Measurements from ENCODE around the gene HOXA2.

HOXA2 gene

DNA sequence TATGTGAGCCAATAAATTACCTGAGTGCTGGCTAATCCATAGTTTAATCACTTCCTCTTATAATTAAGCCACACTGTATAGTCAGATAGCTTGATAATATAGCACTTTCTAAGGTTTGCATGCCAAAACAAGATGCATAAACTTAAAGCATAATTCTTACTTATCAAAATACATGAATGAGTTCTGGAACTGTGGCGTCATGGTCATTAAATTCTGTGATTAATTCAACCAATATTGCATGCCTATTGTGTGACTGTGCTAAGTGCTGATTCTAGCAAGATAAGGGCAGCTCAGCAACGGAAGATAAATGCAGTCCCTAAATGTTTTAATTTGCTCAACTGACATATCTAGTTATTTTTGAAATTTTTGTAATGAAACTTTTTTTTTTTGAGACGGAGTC lies 36.3 kb downstream of the HOXA2 start:
- Histone ChIP-seq H3K4me2 (ENCODE audit: low read length) (no peak overlapping the region), H3K4me3 (ENCODE audit: low read length) (no peak overlapping the region), H3K9ac (ENCODE audit: low read length) (no peak overlapping the region), H3K27ac (ENCODE audit: low read length) (no peak overlapping the region), H4K20me1 (ENCODE audit: insufficient read depth, low read length) (no peaks in the 10 kb centered on the region), H3K4me1 (ENCODE audit: low read length) (no peaks in the 10 kb centered on the region), H3K9me3 (ENCODE audit: insufficient read depth, low read length) (no peaks in the 10 kb centered on the region), H3K36me3 (replicated peaks; ENCODE audit: low read depth, low read length) (no peaks in the 10 kb centered on the region), H3K79me2 (ENCODE audit: low read length) (no peaks in the 10 kb centered on the region), H3K27me3 (ENCODE audit: low read depth, low read length) (no peaks in the 10 kb centered on the region), H2AFZ (ENCODE audit: low read depth, low read length) (no peak overlapping the region)
- TF ChIP-seq, protein P1, sequence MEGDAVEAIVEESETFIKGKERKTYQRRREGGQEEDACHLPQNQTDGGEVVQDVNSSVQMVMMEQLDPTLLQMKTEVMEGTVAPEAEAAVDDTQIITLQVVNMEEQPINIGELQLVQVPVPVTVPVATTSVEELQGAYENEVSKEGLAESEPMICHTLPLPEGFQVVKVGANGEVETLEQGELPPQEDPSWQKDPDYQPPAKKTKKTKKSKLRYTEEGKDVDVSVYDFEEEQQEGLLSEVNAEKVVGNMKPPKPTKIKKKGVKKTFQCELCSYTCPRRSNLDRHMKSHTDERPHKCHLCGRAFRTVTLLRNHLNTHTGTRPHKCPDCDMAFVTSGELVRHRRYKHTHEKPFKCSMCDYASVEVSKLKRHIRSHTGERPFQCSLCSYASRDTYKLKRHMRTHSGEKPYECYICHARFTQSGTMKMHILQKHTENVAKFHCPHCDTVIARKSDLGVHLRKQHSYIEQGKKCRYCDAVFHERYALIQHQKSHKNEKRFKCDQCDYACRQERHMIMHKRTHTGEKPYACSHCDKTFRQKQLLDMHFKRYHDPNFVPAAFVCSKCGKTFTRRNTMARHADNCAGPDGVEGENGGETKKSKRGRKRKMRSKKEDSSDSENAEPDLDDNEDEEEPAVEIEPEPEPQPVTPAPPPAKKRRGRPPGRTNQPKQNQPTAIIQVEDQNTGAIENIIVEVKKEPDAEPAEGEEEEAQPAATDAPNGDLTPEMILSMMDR (IDR thresholded peaks at IDR 0.05; ENCODE audit: low read depth, low read length): no peak
- no peak for TF ChIP-seq EZH2phosphoT487 (IDR thresholded peaks at IDR 0.05; ENCODE audit: low read depth)

DNA sequence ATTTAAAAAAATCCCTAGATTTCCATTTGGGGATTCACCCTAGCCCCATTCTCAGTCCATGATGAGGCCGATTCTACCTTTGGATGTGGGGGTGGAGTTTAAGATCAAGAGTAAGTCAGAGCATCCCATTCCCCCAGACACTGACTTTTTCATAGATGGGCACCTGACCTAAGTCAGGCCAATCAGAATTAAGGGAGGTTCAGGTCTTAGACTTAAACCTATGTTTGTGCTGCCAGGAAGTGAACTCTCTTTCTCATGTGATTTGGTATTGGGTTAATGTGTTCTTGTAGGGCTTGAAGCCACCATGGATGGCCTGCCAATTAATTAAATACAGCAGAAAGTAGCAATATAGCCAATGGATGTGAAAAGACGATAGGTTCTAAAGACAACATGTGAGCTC lies 36.8 kb downstream of the HOXA2 start:
- Histone ChIP-seq H3K4me1 (ENCODE audit: low read length) (no peaks in the 10 kb centered on the region), H3K4me2 (ENCODE audit: low read length) (no peak overlapping the region), H3K9me3 (ENCODE audit: insufficient read depth, low read length) (no peaks in the 10 kb centered on the region), H3K27me3 (ENCODE audit: low read depth, low read length) (no peaks in the 10 kb centered on the region), H3K9ac (ENCODE audit: low read length) (no peak overlapping the region), H4K20me1 (ENCODE audit: insufficient read depth, low read length) (no peaks in the 10 kb centered on the region), H2AFZ (ENCODE audit: low read depth, low read length) (no peak overlapping the region), H3K4me3 (ENCODE audit: low read length) (no peak overlapping the region), H3K36me3 (replicated peaks; ENCODE audit: low read depth, low read length) (no peaks in the 10 kb centered on the region), H3K79me2 (ENCODE audit: low read length) (no peaks in the 10 kb centered on the region), H3K27ac (ENCODE audit: low read length) (no peak overlapping the region)
- TF ChIP-seq, protein P1 (IDR thresholded peaks at IDR 0.05; ENCODE audit: low read depth, low read length): no peak
- no peak for TF ChIP-seq EZH2phosphoT487 (IDR thresholded peaks at IDR 0.05; ENCODE audit: low read depth)

DNA sequence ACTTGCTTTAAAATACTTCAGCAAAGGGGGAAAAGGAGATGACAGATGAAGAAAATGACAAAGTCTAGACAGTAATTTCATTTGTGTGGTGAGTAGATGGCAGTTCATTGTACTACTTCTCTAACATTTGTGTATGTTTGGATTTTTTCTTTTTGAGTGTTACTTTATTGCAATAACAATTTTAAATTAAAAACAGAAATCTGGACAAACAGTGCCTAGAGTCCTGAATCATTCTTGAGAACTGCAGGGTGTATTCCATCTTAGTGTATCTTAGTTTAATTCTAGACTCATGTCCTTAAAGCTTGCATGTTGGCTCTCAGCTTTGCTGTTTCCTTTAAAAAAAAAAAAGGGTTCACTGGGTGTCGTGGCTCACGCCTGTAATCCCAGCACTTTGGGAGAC lies 37.8 kb downstream of the HOXA2 start:
- Histone ChIP-seq H3K27me3 (ENCODE audit: low read depth, low read length) (peaks cover 8% of the 10 kb centered on the region), H3K36me3 (replicated peaks; ENCODE audit: low read depth, low read length) (no peaks in the 10 kb centered on the region), H3K9ac (ENCODE audit: low read length) (no peak overlapping the region), H2AFZ (ENCODE audit: low read depth, low read length) (no peak overlapping the region), H3K79me2 (ENCODE audit: low read length) (no peaks in the 10 kb centered on the region), H4K20me1 (ENCODE audit: insufficient read depth, low read length) (no peaks in the 10 kb centered on the region), H3K27ac (ENCODE audit: low read length) (no peak overlapping the region), H3K9me3 (ENCODE audit: insufficient read depth, low read length) (no peaks in the 10 kb centered on the region), H3K4me3 (ENCODE audit: low read length) (no peak overlapping the region), H3K4me1 (ENCODE audit: low read length) (no peaks in the 10 kb centered on the region), H3K4me2 (ENCODE audit: low read length) (no peak overlapping the region)
- TF ChIP-seq, protein P1 (IDR thresholded peaks at IDR 0.05; ENCODE audit: low read depth, low read length): no peak
- TF ChIP-seq EZH2phosphoT487 (IDR thresholded peaks at IDR 0.05; ENCODE audit: low read depth): no peak

DNA sequence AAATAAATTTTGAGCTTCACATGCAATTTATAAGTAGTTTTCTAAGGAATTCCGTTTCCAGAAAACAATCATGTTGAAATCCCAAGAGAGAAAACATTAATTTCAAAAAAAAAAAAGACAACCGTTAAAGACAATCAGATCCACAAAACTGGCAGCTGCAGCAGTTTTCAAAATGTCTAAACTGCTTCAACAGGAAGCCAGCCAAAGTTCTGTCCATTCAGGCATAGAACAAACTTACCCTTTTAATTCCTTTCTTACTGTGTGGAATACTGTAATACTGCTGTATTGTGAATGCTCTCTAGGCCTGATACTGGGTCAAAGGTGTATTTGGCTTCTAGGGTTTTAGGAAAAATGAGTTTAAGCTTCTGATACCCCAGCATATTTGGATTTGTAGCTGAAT lies 38.3 kb downstream of the HOXA2 start:
- Histone ChIP-seq H3K36me3 (replicated peaks; ENCODE audit: low read depth, low read length) (no peaks in the 10 kb centered on the region), H3K4me1 (ENCODE audit: low read length) (no peaks in the 10 kb centered on the region), H3K4me3 (ENCODE audit: low read length) (no peak overlapping the region), H3K79me2 (ENCODE audit: low read length) (no peaks in the 10 kb centered on the region), H3K9me3 (ENCODE audit: insufficient read depth, low read length) (no peaks in the 10 kb centered on the region), H3K9ac (ENCODE audit: low read length) (no peak overlapping the region), H3K27me3 (ENCODE audit: low read depth, low read length) (peaks cover 11% of the 10 kb centered on the region), H3K4me2 (ENCODE audit: low read length) (no peak overlapping the region), H3K27ac (ENCODE audit: low read length) (no peak overlapping the region), H2AFZ (ENCODE audit: low read depth, low read length) (no peak overlapping the region), H4K20me1 (ENCODE audit: insufficient read depth, low read length) (no peaks in the 10 kb centered on the region)
- no peak for TF ChIP-seq EZH2phosphoT487 (IDR thresholded peaks at IDR 0.05; ENCODE audit: low read depth)
- TF ChIP-seq, protein P1 (IDR thresholded peaks at IDR 0.05; ENCODE audit: low read depth, low read length): no peak

Data from OCI-LY3 (cell line).